ENCODE results near the gene CRIP1. TPM values are rescaled to one million over a fixed set of nuclear protein-coding genes. Genes with fewer than 3 reads are reported as not detected.

Gene CRIP1
- total RNA-seq, 2 experiments from 2014 or later = 93.9 to 95.7 TPM

- ChIA-PET POLR2A (interaction anchor here (0.5 to 1.5 kb wide), 3 partner anchors 11 to 38 kb away, joined by 3 read pairs; no protein-coding TSS in a partner anchor), CTCF (interaction anchor here (0.9 to 1.1 kb wide), 2 partner anchors 9 to 20 kb away, joined by 3 to 5 read pairs; no protein-coding TSS in a partner anchor)
- TF ChIP-seq CTCF (IDR thresholded peaks at IDR 0.05) = no peak
- Mint-ChIP-seq H3K27me3 (peaks cover 1% of the 10 kb centered on the region), H3K27ac (no peak overlapping the region), H3K4me1 (ENCODE audit: low read depth) (no peaks in the 10 kb centered on the region), H3K4me3 (no peak overlapping the region), H3K36me3 (ENCODE audit: low read depth) (no peaks in the 10 kb centered on the region), H3K9me3 (no peaks in the 10 kb centered on the region)
- intact Hi-C loops (cut with micrococcal nuclease) = no loop called here
- no peak for ATAC-seq
- DNase-seq = no peak
Measured at GRCh38 chr14:105500726-105501101, 14.0 kb downstream of the CRIP1 start.

GRCh38 chr14:105501504-105502291 lies 15.0 kb downstream of the CRIP1 start:
- Mint-ChIP-seq H3K36me3 (ENCODE audit: low read depth) (no peaks in the 10 kb centered on the region), H3K27me3 (peaks cover 1% of the 10 kb centered on the region), H3K27ac (no peak overlapping the region), H3K4me1 (ENCODE audit: low read depth) (no peaks in the 10 kb centered on the region), H3K4me3 (no peak overlapping the region), H3K9me3 (no peaks in the 10 kb centered on the region)
- DNase-seq (no peak), ATAC-seq (no peak)
- ChIA-PET CTCF (interaction anchor here (0.9 kb wide), 1 partner anchor 21 kb away, joined by 3 read pairs; no protein-coding TSS in a partner anchor), POLR2A (interaction anchor here (1.0 to 1.5 kb wide), 3 partner anchors 10 to 39 kb away, joined by 3 read pairs; partner anchors contain the start of gene TEDC1)
- intact Hi-C loops (cut with micrococcal nuclease) = no loop called here
- no peak for TF ChIP-seq CTCF (IDR thresholded peaks at IDR 0.05)

- ChIA-PET CTCF (no interaction called here), POLR2A (no interaction called here)
- TF ChIP-seq CTCF (IDR thresholded peaks at IDR 0.05) = no peak
- H3K4me3 Mint-ChIP-seq = no peak overlapping the region
- intact Hi-C loops (cut with micrococcal nuclease) = no loop called here
- ATAC-seq (no peak), DNase-seq (no peak)
- no peak overlapping the region for H3K27ac Mint-ChIP-seq
- H3K9me3 Mint-ChIP-seq = no peaks in the 10 kb centered on the region
- H3K27me3 Mint-ChIP-seq = peaks cover 6% of the 10 kb centered on the region
- H3K4me1 Mint-ChIP-seq (ENCODE audit: low read depth) = no peaks in the 10 kb centered on the region
- H3K36me3 Mint-ChIP-seq (ENCODE audit: low read depth) = no peaks in the 10 kb centered on the region
Measured at GRCh38 chr14:105502446-105503295, 16.0 kb downstream of the CRIP1 start.

GRCh38 chr14:105503296-105503640 lies 16.6 kb downstream of the CRIP1 start:
- H3K27ac Mint-ChIP-seq = no peak overlapping the region
- intact Hi-C loops (cut with micrococcal nuclease) = no loop called here
- no peaks in the 10 kb centered on the region for H3K4me1 Mint-ChIP-seq (ENCODE audit: low read depth)
- no peaks in the 10 kb centered on the region for H3K36me3 Mint-ChIP-seq (ENCODE audit: low read depth)
- ATAC-seq (no peak), DNase-seq (no peak)
- no peak overlapping the region for H3K4me3 Mint-ChIP-seq
- H3K9me3 Mint-ChIP-seq = no peaks in the 10 kb centered on the region
- ChIA-PET POLR2A (no interaction called here), CTCF (no interaction called here)
- TF ChIP-seq CTCF (IDR thresholded peaks at IDR 0.05) = no peak
- peaks cover 9% of the 10 kb centered on the region for H3K27me3 Mint-ChIP-seq
